Measurements from ENCODE around the gene HSPA9.

The HSPA9 gene

DNA sequence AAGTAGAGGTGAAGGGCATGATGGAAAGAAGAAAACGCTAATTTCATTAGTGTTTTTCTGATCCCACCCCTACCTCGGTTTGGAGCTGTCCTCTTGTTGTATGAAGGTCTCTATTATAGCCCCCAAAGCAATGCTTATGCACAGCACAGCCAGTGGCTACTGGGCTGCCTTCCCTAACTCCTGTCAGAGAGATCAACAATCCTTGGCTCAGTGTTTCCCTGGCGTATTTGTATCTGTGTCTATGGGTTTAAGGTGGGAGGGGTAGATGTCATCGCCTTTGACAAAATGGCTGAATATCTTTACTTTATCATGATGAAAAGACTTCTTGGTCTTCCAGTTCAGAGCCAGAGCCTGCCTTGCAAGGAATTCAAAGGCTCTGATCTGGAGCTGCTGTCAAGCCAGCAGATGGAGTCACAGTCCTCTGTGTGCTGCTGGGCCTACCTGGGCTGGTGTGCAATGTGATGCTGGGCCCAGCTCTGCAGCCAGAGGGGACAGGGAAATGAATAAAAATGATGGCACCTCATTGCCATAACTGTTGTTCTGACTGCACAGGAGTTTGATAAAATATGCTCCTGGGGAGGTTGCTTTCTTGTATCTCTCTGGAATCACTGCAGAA is 20.1 kb upstream of the HSPA9 start:
- no peak for DNase-seq (ENCODE audit: low read depth in 2 of 2)

GRCh38 chr5:138594305-138595058 is 19.3 kb upstream of the HSPA9 start:
- DNase-seq (ENCODE audit: low read depth in 2 of 2): no peak

DNA sequence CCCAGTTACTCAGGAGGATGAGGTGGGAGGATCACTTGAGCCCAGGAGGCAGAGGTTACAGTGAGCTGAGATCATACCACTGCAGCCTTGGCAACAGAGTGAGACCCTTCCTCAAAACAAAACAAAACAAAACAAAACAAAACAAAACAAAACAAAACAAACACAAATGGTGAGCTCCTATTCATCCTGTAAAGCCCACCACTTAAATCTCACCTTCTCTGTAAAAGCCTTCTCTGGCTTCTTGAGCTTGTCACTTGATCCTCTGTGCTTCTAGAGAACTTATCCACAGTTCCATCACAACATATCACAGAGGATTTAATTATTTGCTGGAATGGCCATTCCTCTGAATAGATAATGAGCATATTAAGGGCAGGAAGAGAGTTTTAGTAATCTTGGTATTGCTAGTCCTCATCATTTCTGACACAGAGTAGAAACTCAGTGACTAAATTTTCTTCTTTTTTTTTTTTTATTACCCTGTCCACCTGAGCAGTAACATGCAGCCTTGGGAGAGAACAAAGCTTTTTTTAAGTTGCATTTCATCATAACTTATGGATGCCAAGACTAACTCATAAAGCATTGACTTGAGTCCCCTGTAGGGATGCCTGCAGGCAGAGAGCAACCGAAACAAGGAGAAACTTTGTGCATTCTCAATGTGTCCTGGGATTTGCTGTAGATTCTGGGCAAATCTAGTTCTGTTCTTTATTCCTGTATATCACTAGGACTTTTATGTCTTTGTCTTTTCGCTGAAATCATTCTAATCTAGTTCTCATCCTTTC is 13.0 kb upstream of the HSPA9 start:
- no peak for DNase-seq (ENCODE audit: low read depth in 2 of 2)

GRCh38 chr5:138585157-138585556 is 10.0 kb upstream of the HSPA9 start:
- no peak for DNase-seq (ENCODE audit: low read depth in 2 of 2)

GRCh38 chr5:138583984-138584637 is 8.9 kb upstream of the HSPA9 start:
- no peak for DNase-seq (ENCODE audit: low read depth in 2 of 2)

- no peak for DNase-seq (ENCODE audit: low read depth in 2 of 2)
These were observed 7.8 kb upstream of the HSPA9 start for GRCh38 chr5:138582959-138583358.

DNA sequence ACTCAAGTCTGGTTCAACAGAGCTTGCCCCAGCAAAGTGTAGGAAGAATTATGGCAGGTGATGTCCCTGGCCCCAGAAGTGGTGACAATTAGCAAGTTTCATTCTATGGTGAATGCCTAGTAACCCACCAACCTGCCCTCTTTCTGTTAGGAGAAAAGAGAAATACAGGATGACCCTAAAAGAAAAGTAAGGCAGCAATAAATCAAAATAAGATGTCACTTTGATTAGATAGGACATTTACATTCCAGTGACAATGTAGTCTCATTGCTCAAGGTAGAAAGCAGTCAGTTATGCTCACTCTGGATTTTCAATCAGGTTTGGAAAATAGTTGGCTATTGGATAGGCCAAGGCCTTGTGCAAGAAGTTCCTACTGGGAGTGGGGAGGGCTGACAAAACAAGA is 5.6 kb upstream of the HSPA9 start:
- DNase-seq (ENCODE audit: low read depth in 2 of 2): no peak

DNA sequence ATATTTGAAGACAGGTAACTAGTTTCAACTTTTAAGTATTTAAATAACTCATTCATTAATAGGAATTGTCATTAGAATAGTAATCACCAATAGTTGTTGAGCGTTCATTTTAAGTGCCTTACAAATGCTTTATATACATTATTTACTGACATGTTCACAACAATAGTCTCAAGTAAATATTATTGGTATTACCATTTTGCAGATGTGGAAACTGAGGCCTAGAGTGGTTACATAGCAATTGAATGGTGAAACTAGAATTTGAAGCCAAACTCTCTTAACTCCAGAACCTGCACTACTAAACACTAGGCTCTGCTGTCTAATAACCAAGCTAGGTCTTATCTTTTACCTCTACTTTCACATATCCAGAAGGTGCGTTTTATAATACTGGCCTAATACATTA is 4.8 kb upstream of the HSPA9 start:
- DNase-seq (ENCODE audit: low read depth in 2 of 2): no peak

DNA sequence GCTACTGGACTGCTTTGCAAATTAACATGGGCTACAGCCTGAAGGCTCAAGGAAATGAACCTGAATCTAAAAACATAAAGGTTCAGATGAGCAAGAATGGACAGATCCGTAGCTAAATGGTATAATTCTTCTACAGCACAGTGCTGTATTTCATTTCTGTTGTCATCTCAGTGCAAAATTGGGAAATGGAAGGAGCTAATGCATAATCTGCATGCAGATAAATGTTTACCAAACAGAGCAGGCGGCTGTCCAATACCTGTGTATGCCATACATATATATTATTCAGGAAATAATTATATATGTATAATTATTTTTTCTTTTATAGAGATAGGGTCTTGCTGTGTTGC is 4.3 kb upstream of the HSPA9 start:
- no peak for DNase-seq (ENCODE audit: low read depth in 2 of 2)

- no peak for DNase-seq (ENCODE audit: low read depth in 2 of 2)
These were observed 2.3 kb upstream of the HSPA9 start for GRCh38 chr5:138577452-138577851.

- DNase-seq (ENCODE audit: low read depth in 2 of 2): peak; percentile 16 to 23
These were observed 432 bp downstream of the HSPA9 start for GRCh38 chr5:138574744-138575193.

GRCh38 chr5:138573949-138574670 is 1.1 kb downstream of the HSPA9 start:
- DNase-seq (ENCODE audit: low read depth in 2 of 2): no peak

- no peak for DNase-seq (ENCODE audit: low read depth in 2 of 2)
These were observed 2.0 kb downstream of the HSPA9 start for GRCh38 chr5:138573223-138573622.

DNA sequence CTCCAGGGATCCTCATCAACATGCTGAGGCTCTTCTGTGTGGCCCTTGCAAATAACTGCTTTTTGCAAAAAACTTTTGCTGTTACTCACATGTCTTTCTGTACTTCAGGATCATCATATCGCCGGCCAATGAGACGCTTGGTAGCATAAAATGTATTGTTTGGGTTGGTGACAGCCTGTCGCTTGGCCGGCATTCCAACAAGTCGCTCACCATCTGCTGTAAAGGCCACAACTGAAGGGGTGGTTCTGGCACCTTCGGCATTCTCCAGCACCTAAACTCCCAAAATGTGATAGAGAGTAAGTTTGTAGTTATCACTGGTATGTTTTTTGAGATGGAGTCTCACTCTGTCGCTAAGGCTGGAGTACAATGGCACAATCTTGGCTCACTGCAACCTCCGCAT is 4.3 kb downstream of the HSPA9 start:
- DNase-seq (ENCODE audit: low read depth in 2 of 2): no peak

- no peak for DNase-seq (ENCODE audit: low read depth in 2 of 2)
These were observed 5.4 kb downstream of the HSPA9 start for GRCh38 chr5:138569782-138570181.

- no peak for DNase-seq (ENCODE audit: low read depth in 2 of 2)
These were observed 7.0 kb downstream of the HSPA9 start for GRCh38 chr5:138568061-138568824.

DNA sequence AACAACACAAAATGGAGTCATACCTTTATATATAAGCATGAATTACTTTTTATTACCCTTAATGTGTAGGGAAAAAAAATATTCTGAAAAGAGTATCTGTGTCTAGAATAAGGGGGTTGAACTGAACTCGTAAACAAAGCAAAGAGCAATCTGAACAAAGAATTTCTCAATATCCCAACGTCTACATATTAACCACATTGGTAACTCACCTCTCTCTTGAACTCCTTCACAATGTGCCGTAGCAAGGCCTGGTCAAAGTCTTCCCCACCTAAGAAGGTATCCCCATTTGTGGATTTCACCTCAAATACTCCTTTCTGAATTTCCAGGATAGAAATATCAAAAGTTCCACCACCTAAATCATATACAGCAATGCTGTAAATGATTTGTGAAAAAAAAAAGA is 8.4 kb downstream of the HSPA9 start:
- no peak for DNase-seq (ENCODE audit: low read depth in 2 of 2)

- no peak for DNase-seq (ENCODE audit: low read depth in 2 of 2)
These were observed 9.9 kb downstream of the HSPA9 start for GRCh38 chr5:138565100-138565821.

GRCh38 chr5:138564242-138564641 is 11.0 kb downstream of the HSPA9 start:
- DNase-seq (ENCODE audit: low read depth in 2 of 2): no peak
